NCI-H146 treated with DMSO at 0.1 percent for 48 hours (cell line): ENCODE data around the gene FOXB2.
"Not testable (repeated sequence)": the region's sequence is repeated elsewhere in the genome, so short reads cannot be mapped to it uniquely, and the experiment has no call there.

Experiments used
- DNase-seq: peaks from one replicate; lab custom pipeline; 2025; ENCODE audit not compliant: unreplicated experiment; lab: John Stamatoyannopoulos, UW

FOXB2 gene

DNA sequence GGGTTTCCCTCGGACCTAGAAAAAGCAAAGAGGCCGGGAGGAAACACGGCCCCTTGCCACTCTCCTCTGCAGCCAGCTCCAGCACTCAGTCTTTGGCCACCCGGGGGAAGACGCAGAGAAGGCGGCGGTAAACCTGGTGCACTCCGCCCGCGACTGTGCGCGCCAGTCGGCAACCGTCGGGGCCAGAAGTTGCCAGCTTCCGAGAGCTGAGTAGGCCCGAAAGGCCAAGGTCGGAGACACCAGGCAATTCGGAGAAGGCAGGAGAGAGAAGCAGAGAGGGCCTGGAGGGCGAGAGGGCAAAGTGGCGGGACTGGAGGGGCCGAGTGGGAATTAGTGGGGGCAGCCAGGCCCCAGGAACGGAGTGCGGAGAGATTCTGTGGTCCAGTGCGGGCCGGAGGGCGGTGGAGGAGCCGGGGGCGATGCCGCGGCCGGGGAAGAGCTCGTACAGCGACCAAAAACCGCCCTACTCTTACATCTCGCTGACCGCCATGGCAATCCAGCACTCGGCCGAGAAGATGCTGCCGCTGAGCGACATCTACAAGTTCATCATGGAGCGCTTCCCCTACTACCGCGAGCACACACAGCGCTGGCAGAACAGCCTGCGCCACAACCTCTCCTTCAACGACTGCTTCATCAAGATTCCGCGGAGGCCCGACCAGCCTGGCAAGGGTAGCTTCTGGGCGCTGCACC lies at the start of gene FOXB2:
Gene FOXB2 (plus strand): TSS at position 420 of the 690 bp plus-strand sequence. CDS start 0 bp downstream, at position 420.
- no peak for DNase-seq

DNA sequence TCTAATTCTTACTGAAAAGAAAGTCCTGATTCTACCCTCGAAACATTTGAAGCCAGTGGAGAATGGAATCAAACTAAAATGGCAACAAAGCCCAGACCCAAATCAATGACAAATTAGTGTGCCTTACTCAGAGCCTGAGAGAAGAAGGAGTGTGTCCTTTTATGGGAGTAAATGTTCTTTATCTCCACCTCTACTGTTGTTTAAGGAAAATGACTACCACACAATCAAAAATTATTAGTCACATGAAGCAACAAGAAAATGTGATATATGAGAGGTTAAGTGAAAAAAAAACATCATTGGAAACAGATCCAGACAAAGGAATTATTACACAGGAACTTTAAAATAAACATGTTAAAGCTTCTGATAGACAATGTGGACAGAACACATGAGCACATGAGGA lies 49.7 kb upstream of the FOXB2 start:
- DNase-seq: no peak

DNA sequence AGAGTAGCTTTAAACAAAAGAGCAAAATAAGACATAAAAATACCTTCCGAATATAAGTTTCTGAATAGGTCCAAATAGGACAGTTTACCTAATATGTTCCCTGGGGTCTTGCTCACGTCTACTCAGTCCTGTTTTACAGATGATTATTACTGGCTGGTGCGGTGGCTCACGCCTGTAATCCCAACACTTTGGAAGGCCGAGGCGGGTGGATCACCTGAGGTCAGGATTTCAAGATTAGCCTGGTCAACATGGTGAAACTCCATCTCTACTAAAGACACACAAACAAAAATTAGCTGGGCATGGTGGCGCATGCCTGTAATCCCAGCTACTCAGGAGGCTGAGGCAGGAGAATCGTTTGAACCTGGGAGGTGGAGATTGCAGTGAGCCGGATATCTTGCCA lies 40.6 kb upstream of the FOXB2 start:
- not testable (repeated sequence) for DNase-seq

DNA sequence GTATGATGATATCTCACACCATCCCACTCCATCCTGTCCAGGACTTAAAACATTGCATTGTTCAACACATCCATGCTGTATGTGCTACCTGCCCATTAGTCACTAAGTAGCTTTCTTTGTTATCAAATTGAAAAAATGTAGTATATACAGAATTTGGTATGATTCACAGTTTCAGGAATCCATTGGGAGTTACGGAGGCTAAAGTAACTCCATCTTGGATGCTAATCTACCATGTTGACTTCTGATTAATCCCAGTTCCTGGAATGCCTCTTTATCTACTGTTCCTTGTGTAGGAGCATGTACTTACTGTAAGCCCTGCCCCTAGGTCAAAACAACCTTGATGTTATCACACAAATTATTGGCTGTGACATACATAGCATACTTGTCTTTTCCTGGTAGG lies 38.9 kb upstream of the FOXB2 start:
- no peak for DNase-seq

DNA sequence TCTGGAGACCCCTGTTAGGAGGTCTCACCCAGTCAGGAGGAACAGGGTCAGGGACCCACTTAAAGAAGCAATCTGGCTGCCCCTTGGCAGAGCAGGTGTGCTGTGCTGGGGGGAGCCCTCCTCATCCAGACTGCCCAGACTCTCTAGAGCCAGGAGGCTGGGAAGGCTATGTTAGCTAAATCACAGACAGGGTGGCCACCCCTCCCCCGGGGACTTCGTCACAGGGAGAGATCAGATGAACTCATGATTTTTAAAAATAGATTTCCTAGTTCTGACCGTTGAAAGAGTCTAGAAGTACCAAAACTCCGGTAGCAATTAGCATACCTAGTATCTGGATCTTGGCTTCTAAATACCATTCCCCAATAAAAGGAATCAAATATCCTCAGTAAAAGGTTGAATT lies 35.0 kb upstream of the FOXB2 start:
- no peak for DNase-seq

DNA sequence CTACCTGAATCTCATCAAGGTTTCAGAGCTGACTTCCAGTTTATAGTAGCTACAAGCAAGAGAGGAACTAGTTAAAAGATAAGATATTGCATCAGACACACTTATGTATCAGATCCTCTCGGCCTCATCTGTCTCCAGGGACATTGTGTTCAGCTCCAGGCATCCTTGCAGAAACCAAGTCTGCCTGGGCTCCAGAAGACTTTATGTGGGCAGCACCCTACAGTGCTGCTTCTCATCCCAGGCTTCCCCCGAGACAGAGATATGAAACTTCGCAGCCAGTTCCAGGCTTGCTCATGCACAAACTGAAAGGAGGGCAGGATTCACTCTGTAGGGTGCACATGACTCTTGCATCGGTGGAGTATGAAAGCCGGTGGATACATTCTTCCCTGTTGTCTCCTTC lies 33.9 kb upstream of the FOXB2 start:
- no peak for DNase-seq

DNA sequence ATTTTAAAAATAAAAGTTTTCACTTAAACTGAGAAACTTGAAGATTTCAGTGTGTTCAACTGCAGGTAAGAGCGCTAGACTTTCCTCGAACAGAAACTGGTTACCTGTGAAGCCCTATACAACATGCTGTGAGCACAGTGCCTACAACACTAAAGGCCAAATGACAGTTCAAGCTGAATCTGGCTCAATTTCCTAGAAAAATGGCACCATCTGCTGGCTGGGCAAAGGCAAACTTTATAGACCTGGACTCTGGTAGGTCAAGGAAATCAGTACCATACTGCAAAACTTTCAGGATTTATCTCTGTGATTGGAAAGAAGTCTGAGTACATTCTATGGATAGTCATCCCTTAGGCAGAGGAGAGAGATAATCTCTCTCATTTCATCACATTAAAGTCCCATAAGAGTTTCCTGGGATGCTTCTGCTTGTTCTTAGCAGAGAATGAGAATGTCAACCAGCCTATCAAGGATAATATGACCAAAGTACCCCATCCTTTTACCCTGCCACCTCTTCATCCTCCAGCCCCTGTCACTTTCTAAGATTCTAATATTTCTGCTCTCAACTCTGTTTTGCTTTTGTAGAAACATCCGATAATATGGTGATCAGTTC lies 31.8 kb upstream of the FOXB2 start:
- DNase-seq: peak; percentile 64

DNA sequence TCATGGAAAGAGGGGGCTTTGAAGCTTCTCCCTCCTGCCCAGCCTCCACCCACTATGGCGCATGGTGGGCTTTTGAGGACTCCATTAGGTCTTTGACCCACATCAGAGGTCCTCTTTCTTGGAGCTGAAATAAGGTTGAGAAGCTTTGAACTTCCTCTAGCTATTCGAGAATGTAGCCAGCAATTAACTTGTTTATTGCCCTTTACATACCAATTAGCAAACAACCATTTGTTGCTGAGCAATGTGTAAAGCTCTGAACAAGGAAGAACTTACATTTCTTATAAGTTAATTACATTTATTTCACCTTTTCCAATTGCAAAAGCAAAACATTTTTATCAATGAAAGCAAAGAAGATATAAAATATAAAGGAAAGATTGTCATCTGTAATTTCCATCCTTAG lies 30.5 kb upstream of the FOXB2 start:
- DNase-seq: no peak

DNA sequence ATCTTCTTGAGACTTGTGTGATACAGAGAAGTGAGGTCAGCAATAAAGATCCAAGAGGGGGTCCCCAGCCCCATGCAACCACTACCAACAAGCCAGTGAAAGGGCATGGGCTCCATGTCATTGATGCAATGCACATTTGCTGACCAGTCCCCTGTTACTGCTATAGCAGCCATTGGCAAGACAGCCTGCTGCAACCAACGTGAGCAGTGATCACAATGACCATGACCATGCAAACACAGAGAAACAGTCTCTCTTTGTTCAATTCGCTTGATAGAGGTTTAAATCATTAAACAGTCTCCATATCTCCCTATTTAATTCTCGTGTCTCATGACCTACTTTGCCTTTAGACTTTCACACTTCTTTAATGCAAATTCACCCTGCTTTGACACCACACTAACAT lies 30.0 kb upstream of the FOXB2 start:
- DNase-seq: no peak

DNA sequence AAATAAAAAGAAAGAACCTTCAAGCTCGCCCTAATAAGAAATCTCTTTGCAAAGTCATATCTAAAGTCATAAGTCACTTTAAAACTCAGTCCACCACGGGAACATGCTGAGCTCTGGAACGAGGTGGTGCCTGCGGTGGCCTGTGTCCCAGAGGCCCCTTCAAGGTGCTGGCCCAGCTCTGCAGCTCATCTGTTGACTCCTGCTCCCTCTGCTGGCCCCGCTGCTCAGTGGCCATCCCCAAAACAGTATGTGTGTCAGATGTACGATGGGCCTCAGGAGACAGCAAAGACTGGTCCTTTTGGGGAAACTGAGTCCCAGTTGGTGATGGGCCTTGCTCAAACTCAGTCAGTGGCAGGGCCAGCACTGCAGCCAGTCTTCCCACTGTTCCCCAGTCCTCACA lies 22.8 kb upstream of the FOXB2 start:
- DNase-seq: peak; percentile 12

DNA sequence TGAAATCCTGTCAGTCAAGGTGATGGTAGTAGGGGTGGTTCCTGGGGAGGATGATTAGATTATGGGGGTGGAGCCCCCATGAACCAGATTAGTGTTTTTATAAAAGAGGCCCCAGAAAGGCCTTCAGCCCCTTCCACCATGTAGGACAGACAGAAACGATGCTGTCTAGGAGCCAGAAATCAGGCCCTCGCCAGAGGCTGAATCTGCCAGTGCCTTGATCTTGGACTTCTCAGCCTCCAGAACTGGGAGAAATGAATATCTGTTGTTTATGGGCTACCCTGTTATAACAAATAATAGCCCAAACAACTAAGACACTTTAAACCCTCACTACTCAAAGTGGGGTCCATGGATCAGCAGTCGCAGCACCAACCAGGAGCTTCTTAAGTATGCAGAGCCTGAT lies 20.2 kb upstream of the FOXB2 start:
- no peak for DNase-seq

DNA sequence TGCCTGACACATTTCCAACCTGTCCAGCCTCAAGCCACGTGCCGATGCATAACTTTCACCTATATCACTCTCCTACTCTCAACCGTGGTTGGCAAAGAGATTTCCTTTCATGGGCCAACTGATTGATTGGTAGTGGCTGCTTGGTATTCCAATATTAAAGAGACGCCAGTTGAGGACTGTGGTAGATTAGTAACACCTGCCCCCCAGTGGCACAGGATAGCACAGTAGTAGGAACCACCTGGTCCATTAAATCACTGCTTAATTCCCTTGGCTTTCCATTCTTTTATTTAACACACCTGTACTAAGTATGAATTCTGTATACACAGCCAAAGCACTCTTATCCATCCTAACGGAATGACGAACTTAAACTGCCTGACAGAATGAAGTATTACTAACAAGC lies 19.1 kb upstream of the FOXB2 start:
- DNase-seq: no peak

DNA sequence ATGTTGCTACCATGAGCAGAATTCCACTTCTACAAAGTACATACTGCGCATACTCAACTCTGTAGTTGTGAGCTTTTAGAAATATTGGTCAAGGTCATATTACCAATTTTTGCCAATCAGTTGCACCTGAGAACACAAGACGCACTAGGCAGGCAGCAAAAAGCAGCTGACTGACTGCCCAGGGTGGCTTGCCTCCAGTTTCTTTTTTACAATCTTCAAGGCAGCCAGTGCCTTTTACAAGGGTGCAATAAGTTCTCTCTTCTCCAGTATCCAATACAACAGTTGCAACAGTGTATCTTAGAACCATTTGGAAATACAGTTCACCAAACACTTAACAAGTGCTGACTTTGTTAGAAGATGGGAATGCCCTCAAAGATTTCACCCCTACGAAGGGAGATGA lies 16.1 kb upstream of the FOXB2 start:
- DNase-seq: no peak

DNA sequence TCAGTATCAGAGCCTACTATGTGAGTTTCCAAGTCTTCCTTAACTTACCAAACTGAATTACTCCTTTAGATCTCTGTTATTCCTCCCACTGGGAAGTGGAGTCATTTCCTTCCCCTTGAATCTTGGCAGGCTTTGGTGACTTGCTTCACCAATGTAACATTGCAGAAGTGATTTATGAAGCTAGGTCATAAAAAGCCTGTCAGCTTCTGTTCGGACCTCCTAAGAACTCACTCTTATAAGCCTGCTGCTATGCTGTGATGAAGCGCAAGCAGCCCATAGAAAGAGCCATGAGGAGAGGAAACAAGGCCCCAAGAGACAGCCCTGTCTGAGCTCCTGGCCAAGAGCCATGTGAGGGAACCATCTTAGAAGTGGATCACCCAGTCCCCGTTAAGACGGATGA lies 14.2 kb upstream of the FOXB2 start:
- DNase-seq: no peak

DNA sequence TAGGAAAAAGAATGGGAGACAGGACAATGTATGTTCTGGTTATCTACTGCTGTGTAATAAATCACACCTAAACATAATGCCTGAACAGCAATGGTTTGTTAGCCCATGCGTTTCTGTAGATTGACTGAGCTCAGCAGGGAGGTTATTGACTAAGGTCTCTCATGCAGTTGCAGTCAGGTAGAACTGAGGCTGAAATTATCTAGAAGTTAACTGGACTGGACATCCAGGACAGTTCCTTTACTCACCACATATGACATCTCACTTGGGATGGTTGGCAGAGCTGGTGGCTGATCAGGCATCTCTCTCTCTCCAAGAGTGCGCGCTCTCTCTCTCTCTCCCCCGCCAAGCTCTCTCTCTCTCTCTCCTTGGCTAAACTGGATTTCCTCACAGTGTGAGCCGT lies 8.9 kb upstream of the FOXB2 start:
- DNase-seq: peak; percentile 65

DNA sequence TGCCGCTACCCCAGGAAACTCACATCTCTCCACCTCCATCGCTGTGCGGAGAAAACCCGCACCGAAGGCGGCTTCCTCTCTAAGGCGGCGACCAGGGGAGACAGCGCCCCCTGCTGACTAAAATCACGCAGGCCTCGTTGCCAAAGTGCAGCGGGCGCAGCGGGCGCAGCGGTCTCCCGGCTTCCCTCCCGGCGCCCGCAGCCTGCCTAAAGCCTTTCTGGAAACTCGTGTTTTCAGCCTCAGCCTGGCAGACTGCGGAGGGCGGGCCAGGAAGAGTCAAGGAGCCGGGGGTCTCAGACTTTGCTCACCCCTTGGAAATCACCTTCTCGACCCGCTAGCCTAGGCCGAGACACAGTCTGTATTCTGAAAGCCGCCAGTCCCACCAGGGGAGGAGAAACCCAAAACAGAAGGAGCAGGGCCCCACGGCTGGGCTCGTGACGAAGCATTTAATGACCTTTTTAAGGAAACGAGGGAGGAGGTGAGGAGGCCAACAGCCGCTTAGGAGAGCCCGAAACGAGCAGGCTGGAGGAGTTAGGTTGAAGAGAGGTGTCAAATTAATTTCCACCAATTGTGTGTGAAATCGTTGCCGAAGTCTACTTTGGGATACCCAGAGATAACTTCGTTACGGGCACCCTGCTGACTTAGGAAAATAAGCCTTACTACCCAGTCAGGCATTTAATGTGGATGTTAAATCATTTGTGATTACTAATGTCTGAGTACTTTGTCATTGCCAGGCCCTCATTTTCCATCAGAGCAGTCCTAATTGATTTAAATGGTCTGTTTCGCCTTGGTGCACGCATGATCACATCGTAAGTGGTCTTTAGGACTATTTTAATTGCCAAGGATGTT lies 7.3 kb upstream of the FOXB2 start:
- no peak for DNase-seq

DNA sequence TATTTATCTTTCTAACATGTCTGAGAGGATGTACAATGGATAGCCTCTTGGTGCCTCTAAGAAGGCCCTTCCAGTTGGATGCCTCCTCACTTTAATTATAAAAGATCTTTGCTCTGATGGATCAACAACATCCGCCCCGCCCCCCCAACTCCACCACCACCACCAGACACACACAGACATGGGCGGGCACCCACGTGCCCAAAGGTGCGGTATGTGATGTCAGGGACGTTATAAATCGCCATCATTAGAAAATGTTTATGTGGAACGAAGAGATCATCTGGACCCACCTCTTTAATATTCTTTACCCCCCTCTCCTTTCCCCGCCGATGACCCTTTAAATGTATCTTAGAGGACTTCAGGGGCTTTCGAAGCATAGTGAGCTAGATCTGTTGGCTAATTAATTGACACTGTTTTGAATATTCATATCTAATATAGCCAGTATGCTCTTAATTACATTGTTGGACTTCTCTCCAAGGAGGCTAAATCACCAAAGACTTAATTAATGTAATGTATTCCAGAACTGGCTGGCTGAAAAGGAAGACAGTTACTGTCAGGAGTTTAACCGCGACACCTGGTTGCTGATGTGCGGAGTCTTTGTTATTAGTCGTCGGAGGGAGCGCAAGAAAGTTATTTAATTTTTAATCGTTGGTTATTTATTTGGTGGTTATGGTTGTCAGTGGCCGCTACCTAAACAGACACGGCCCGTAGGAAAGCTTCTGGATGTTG lies 6.1 kb upstream of the FOXB2 start:
- DNase-seq: no peak

DNA sequence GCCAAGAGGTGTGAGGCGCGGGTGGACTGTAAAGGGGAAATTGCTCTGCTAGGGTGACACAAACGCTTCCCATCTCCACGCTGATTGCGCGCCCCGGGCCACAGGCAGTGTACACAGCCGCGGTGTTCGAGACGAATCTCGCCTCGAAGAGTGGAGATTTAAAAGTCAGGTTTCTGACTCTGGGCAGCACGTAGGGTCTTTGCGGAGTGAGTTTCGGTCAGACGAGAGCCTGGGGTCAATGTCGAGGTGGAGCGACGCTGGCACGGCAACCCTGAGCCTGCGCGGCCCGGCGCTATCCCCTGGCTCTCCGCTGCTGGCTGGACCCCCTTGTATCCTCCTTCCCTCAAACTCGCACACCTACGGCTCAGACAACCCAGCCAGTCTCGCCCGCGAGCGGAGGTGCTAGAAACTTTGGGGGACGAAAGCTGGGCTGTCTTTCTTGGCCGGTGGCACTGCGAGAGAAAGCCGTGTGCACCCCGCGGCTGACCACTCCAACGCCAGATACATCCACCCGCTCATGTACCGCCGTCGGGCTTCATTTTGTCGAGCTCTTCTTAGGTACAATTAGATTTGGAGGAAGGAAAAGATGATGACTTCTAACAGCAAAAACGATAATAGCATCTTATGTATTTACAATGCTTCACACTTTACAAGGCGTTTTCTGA lies 5.4 kb upstream of the FOXB2 start:
- DNase-seq: no peak

DNA sequence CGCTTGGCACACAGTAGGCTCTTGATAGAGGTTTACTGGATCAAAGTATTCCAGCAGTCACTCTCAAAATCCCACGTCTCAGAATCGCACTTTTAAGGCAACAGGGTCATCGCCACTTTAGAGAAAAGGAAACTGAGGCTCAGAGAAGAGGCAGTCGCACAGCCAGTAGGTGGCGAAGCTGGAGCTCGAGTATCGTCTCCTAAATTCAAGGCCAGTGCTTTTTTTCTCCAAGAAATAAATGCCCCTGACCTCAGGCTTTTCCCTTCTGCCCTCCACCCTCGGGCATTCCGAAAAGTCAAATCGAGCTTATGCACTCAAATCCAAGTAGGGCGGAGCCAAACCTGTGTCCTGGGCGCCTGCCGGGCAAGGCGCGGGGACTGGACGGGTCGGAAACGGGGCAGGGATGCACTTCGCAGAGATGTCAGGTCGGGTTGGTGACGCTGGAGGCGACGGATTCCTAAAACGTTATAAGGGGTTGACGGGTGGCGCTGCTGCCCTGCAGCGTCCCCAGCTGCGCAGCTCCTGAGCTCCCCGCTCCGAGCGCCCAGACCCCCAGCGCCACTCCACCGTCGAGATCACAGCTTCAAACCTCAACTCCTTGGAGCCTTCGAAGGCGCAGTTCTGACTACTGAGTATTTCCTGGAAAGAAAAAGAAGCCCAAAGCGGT lies 4.7 kb upstream of the FOXB2 start:
- no peak for DNase-seq

DNA sequence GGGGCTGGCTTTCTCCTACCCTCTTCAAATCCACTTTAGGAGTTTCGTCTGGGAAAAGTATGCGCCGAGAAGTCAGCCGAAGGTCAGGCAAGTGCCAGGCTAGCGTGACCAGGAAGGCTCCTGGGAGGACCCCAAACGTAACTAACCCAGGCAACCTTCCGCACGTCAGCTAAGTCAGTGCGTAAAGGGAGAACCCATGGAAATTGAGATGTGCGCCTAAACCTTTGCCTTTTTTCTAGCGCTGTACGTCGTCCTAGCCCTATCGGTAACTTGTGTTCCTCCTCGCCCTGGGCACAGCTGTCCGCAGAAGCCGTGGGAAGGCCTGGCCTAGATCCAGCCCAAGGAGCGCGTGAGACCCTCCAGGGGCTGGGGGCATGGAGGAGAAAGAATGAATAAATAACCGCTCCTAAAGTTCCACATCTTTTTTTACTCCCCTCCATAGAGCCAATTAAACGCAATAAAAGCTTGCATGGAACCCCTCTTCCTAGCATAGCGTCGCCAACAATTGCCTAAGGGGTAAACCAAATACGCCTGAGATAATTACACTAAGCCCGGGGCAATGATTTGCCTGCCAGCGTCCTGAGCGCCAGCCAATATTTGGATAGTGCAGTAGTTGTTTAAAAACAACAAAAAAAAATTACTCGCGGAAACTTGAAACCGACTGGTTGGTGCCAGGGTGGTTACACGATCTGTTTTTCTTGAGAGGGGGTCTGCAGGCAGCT lies 4.0 kb upstream of the FOXB2 start:
- DNase-seq: peak; percentile 63
